OCI-LY1 (cell line): ENCODE data around the gene RALGAPB.
"Not testable (repeated sequence)": the region's sequence is repeated elsewhere in the genome, so short reads cannot be mapped to it uniquely, and the experiment has no call there.

Source experiments
- H2AFZ ChIP-seq: fragments of 200-600 bp; sonication (generic), shearing (Covaris generic); 2 replicates; pipeline ENCODE4 v1.6.0; 2014; ENCODE audit warnings: antibody characterized with exemption, mild to moderate bottlenecking, low read length
- H3F3A ChIP-seq: fragments of 200-600 bp; sonication (generic), shearing (Covaris generic); 2 replicates; pipeline ENCODE4 v1.6.0; 2014; ENCODE audit warnings: mild to moderate bottlenecking, antibody characterized with exemption, low read length, moderate library complexity; ENCODE audit not compliant: insufficient read depth
- H3K27ac ChIP-seq: fragments of 200-600 bp; sonication (generic); 2 replicates; pipeline ENCODE4 v1.5.1; 2014; ENCODE audit warnings: low read length, mixed run types, mild to moderate bottlenecking, low read depth; ENCODE audit not compliant: poor library complexity, severe bottlenecking
- H3K27me3 ChIP-seq: fragments of 200-600 bp; sonication (generic); 2 replicates; pipeline ENCODE4 v1.6.0; 2014; ENCODE audit warnings: antibody characterized with exemption, mild to moderate bottlenecking, low read length, moderate library complexity; ENCODE audit not compliant: insufficient read depth
- H3K36me3 ChIP-seq: fragments of 200-600 bp; sonication (generic); 2 replicates; pipeline ENCODE4 v1.6.1; 2014; ENCODE audit warnings: mild to moderate bottlenecking, antibody characterized with exemption, low read length, moderate library complexity, mixed read lengths; ENCODE audit not compliant: insufficient read depth
- H3K4me1 ChIP-seq: fragments of 200-600 bp; sonication (generic); 2 replicates; pipeline ENCODE4 v1.5.1; 2014; ENCODE audit warnings: mild to moderate bottlenecking, low read length, moderate library complexity; ENCODE audit not compliant: insufficient read depth, severe bottlenecking
- H3K4me2 ChIP-seq: fragments of 200-600 bp; sonication (generic), shearing (Covaris generic); 2 replicates; pipeline ENCODE4 v1.6.1; 2014; ENCODE audit warnings: low read length
- H3K4me3 ChIP-seq: fragments of 200-600 bp; sonication (generic); 2 replicates; pipeline ENCODE4 v1.5.1; 2014; ENCODE audit warnings: low read length, low read depth, mild to moderate bottlenecking, mixed read lengths; ENCODE audit not compliant: poor library complexity, severe bottlenecking
- H3K79me2 ChIP-seq: fragments of 200-600 bp; shearing (Covaris generic); 2 replicates; pipeline ENCODE4 v1.6.1; 2016; ENCODE audit warnings: mixed run types, low read length, mixed read lengths; ENCODE audit not compliant: insufficient read depth
- H3K9ac ChIP-seq: fragments of 200-600 bp; sonication (generic), shearing (Covaris generic); 2 replicates; pipeline ENCODE4 v1.6.1; 2014; ENCODE audit warnings: mild to moderate bottlenecking, low read length, mixed read lengths
- H3K9me2 ChIP-seq: fragments of 200-600 bp; sonication (generic), shearing (Covaris generic); 2 replicates; pipeline ENCODE4 v1.6.1; 2014; ENCODE audit warnings: low read depth, mild to moderate bottlenecking, low read length, mixed read lengths
- H3K9me3 ChIP-seq: fragments of 200-600 bp; shearing (Covaris generic); 2 replicates; pipeline ENCODE4 v1.6.1; 2014; ENCODE audit warnings: low read length, mixed read lengths
- H4K20me1 ChIP-seq: fragments of 200-600 bp; sonication (generic), shearing (Covaris generic); 2 replicates; pipeline ENCODE4 v1.6.0; 2016; ENCODE audit warnings: mild to moderate bottlenecking, low read length; ENCODE audit not compliant: insufficient read depth
- EZH2 ChIP-seq: fragments of 200-600 bp; sonication (generic), shearing (Covaris generic); IDR thresholded peaks from 2 replicates; pipeline ENCODE4 v1.8.0; 2017; ENCODE audit warnings: borderline replicate concordance, mixed run types, mild to moderate bottlenecking, antibody characterized with exemption, low read length, moderate library complexity, mixed read lengths
- TF ChIP-seq, protein P1 (sequence below): fragments of 200-600 bp; sonication (generic), shearing (Covaris generic); IDR thresholded peaks from 2 replicates; pipeline ENCODE4 v1.5.1; 2017; ENCODE audit warnings: mild to moderate bottlenecking, antibody characterized with exemption, low read length, moderate library complexity, mixed read lengths

Gene RALGAPB

DNA sequence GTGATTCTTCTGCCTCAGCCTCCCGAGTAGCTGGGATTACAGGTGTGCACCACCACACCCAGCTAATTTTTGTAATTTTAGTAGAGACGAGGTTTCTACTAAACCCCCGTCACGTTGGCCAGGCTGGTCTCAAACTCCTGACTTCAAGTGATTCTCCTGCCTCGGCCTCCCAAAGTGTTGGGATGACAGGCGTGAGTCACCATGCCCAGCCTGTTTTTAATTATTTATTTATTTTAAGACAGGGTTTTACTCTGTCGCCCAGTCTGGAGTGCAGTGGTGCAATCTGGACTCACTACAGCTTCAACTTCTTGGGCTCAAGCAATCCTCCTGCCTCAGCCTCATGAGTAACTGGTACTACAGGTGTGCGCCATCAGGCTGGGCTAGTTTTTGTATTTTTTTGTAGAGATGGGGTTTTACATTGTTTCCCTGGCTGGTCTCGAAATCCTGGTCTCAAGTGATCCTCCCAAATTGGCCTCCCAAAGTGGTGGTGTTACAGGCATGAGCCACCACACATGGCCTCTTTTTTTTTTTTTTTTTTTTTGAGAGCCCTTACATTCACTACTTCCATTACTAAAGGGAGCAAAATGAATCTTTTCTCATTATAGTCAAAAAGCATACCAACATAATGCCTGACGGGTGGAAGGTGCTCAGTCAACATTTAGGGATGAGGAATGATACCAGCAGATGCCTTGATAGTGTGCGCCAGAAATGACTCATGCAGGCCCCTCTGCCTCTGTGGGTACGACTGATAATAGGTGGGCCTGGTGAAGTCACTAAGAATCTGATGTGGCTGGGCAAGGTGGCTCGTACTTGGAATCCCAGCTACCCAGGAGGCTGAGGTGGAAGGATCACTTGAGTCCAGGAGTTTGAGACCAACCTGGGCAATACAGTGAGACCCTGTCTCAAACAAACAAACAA, 17.8 kb upstream of the RALGAPB start:
- no peaks in the 10 kb centered on the region for H3K9me2 ChIP-seq
- no peaks in the 10 kb centered on the region for H3K27me3 ChIP-seq
- no peaks in the 10 kb centered on the region for H3F3A ChIP-seq
- H3K4me1 ChIP-seq: no peaks in the 10 kb centered on the region
- H3K27ac ChIP-seq: no peak overlapping the region
- no peak overlapping the region for H3K4me3 ChIP-seq
- no peaks in the 10 kb centered on the region for H3K9me3 ChIP-seq
- peaks cover 16% of the 10 kb centered on the region for H3K36me3 ChIP-seq
- no peak overlapping the region for H3K9ac ChIP-seq
- no peak for TF ChIP-seq EZH2
- TF ChIP-seq, protein P1, sequence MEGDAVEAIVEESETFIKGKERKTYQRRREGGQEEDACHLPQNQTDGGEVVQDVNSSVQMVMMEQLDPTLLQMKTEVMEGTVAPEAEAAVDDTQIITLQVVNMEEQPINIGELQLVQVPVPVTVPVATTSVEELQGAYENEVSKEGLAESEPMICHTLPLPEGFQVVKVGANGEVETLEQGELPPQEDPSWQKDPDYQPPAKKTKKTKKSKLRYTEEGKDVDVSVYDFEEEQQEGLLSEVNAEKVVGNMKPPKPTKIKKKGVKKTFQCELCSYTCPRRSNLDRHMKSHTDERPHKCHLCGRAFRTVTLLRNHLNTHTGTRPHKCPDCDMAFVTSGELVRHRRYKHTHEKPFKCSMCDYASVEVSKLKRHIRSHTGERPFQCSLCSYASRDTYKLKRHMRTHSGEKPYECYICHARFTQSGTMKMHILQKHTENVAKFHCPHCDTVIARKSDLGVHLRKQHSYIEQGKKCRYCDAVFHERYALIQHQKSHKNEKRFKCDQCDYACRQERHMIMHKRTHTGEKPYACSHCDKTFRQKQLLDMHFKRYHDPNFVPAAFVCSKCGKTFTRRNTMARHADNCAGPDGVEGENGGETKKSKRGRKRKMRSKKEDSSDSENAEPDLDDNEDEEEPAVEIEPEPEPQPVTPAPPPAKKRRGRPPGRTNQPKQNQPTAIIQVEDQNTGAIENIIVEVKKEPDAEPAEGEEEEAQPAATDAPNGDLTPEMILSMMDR: no peak
- H3K79me2 ChIP-seq: no peaks in the 10 kb centered on the region
- no peak overlapping the region for H3K4me2 ChIP-seq
- no peak overlapping the region for H2AFZ ChIP-seq
- no peaks in the 10 kb centered on the region for H4K20me1 ChIP-seq

DNA sequence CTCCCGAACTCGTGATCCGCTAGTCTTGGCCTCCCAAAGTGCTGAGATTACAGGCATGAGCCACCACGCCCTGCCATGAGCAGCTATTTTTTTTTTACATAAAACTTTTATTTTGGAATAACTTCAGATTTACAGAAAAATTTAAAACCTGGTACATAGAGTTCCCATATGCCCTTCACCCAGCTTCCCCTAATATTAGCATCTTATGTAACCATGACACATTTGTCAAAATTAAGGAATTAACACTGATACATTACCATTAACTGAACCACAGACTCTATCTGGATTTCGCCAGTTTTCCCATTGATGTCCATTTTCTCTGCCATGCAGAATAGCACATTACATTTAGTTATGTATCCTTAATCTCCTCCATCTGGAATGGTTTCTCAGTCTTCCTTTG, 14.3 kb upstream of the RALGAPB start:
- no peak overlapping the region for H3K27ac ChIP-seq
- H3K4me3 ChIP-seq: no peak overlapping the region
- TF ChIP-seq, protein P1: no peak
- no peak for TF ChIP-seq EZH2
- no peak overlapping the region for H2AFZ ChIP-seq
- no peaks in the 10 kb centered on the region for H3K9me2 ChIP-seq
- no peaks in the 10 kb centered on the region for H3F3A ChIP-seq
- no peaks in the 10 kb centered on the region for H3K79me2 ChIP-seq
- no peak overlapping the region for H3K4me2 ChIP-seq
- H3K36me3 ChIP-seq: no peaks in the 10 kb centered on the region
- H3K9me3 ChIP-seq: no peaks in the 10 kb centered on the region
- no peak overlapping the region for H3K9ac ChIP-seq
- no peaks in the 10 kb centered on the region for H3K4me1 ChIP-seq
- no peaks in the 10 kb centered on the region for H4K20me1 ChIP-seq
- no peaks in the 10 kb centered on the region for H3K27me3 ChIP-seq

DNA sequence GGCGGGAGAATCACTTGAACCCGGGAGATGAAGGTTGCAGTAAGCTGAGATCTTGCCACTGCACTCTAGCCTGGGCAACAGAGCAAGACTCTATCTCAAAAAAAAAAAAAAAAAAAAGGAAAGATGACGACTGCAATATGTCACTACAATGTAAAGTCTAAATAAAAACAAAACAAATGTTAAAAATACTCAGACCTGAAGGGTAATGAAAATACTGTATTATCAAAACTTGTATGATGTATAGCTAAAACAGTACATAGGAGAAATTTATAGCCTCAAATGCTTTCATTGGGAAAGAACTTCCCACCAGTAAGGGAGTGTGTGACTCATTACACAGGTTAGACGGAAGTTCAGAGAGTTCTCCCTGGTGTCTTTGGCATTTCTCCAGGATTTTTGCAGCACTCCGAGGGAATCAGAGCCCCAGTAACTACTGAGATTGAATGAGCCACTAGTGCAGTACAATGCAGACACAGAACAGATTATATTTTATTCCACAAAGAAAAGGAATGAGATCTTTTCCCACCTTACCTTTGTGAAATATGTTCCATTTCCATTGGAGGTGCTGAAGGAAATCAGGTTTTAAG, 12.5 kb upstream of the RALGAPB start:
- Histone ChIP-seq H3K27me3 (no peaks in the 10 kb centered on the region), H3K9me2 (no peaks in the 10 kb centered on the region), H3K79me2 (no peaks in the 10 kb centered on the region), H3K36me3 (no peaks in the 10 kb centered on the region), H3K27ac (no peak overlapping the region), H3K4me2 (no peak overlapping the region), H4K20me1 (no peaks in the 10 kb centered on the region), H3F3A (no peaks in the 10 kb centered on the region), H3K4me1 (no peaks in the 10 kb centered on the region), H3K4me3 (no peak overlapping the region), H3K9ac (no peak overlapping the region), H2AFZ (no peak overlapping the region), H3K9me3 (no peaks in the 10 kb centered on the region)
- TF ChIP-seq EZH2: no peak
- TF ChIP-seq, protein P1: no peak

DNA sequence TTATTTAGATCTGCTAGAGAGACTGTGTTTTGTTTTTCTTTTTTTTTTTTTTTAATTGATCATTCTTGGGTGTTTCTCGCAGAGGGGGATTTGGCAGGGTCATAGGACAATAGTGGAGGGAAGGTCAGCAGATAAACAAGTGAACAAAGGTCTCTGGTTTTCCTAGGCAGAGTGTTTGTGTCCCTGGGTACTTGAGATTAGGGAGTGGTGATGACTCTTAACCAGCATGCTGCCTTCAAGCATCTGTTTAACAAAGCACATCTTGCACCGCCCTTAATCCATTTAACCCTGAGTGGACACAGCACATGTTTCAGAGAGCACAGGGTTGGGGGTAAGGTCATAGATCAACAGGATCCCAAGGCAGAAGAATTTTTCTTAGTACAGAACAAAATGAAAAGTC, 12.0 kb upstream of the RALGAPB start:
- H3K4me2 ChIP-seq, H3K27ac ChIP-seq, H3K4me3 ChIP-seq, H3K27me3 ChIP-seq, H3K79me2 ChIP-seq, H3F3A ChIP-seq, H3K36me3 ChIP-seq, H3K9me3 ChIP-seq, H3K9me2 ChIP-seq, H4K20me1 ChIP-seq, H3K4me1 ChIP-seq, H2AFZ ChIP-seq, H3K9ac ChIP-seq: not testable (repeated sequence)

DNA sequence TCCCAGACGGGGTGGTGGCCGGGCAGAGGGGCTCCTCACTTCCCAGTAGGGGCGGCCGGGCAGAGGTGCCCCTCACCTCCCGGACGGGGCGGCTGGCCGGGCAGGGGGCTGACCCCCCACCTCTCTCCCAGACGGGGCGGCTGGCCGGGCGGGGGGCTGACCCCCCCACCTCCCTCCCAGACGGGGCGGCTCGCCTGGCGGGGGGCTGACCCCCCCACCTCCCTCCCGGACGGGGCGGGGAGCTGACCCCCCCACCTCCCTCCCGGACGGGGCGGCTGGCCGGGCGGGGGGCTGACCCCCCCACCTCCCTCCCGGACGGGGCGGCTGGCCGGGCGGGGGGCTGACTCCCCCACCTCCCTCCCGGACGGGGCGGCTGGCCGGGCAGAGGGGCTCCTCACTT, 11.5 kb upstream of the RALGAPB start:
- H3K36me3 ChIP-seq, H4K20me1 ChIP-seq, H3K27me3 ChIP-seq, H3K4me2 ChIP-seq, H3K4me3 ChIP-seq, H2AFZ ChIP-seq, H3K9me3 ChIP-seq, H3K9ac ChIP-seq, H3K27ac ChIP-seq, H3F3A ChIP-seq, H3K9me2 ChIP-seq, H3K79me2 ChIP-seq, H3K4me1 ChIP-seq: not testable (repeated sequence)
